ENCODE results near the gene ATP8B4.

DNA sequence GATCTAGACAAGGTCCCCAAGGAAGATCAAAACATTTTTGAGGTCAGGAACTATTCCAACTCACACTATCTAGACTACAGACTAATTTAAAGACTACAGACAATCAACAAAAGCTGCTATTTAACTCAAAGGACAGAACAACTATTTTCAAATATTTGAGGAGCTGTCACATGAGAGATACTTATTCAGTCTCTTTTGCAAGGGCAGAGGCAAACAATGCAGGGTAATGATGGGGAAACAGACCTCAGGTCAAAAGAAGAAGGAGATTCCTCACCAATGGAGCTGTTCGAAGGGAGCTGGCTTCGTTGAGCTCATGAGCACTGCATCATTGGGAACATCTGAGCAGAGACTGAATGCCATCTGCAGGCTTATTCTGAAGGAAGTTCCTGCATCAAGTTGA lies 266.3 kb downstream of the ATP8B4 start:
- TF ChIP-seq, protein P1, sequence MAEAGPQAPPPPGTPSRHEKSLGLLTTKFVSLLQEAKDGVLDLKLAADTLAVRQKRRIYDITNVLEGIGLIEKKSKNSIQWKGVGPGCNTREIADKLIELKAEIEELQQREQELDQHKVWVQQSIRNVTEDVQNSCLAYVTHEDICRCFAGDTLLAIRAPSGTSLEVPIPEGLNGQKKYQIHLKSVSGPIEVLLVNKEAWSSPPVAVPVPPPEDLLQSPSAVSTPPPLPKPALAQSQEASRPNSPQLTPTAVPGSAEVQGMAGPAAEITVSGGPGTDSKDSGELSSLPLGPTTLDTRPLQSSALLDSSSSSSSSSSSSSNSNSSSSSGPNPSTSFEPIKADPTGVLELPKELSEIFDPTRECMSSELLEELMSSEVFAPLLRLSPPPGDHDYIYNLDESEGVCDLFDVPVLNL (IDR thresholded peaks at IDR 0.05; ENCODE audit: low read depth, low read length) = no peak
- TF ChIP-seq SRF (IDR thresholded peaks at IDR 0.05; ENCODE audit: low read depth in 2 of 2, low read length in 2 of 2) (no peak), EZH2 (IDR thresholded peaks at IDR 0.05; ENCODE audit: borderline replicate concordance, control insufficient read depth, low read depth, low read length) (no peak), YY1 (IDR thresholded peaks at IDR 0.05; ENCODE audit: low read depth, low read length) (no peak), ETV6 (conservative IDR thresholded peaks at IDR 0.05 in 1 of 2, IDR thresholded peaks at IDR 0.05 in 1 of 2; ENCODE audit: borderline replicate concordance in 1 of 2, low read depth in 1 of 2) (no peak)
- TF ChIP-seq, protein P2, sequence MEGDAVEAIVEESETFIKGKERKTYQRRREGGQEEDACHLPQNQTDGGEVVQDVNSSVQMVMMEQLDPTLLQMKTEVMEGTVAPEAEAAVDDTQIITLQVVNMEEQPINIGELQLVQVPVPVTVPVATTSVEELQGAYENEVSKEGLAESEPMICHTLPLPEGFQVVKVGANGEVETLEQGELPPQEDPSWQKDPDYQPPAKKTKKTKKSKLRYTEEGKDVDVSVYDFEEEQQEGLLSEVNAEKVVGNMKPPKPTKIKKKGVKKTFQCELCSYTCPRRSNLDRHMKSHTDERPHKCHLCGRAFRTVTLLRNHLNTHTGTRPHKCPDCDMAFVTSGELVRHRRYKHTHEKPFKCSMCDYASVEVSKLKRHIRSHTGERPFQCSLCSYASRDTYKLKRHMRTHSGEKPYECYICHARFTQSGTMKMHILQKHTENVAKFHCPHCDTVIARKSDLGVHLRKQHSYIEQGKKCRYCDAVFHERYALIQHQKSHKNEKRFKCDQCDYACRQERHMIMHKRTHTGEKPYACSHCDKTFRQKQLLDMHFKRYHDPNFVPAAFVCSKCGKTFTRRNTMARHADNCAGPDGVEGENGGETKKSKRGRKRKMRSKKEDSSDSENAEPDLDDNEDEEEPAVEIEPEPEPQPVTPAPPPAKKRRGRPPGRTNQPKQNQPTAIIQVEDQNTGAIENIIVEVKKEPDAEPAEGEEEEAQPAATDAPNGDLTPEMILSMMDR (IDR thresholded peaks at IDR 0.05 in 2 of 3, conservative IDR thresholded peaks at IDR 0.05 in 1 of 3; ENCODE audit: control insufficient read depth in 2 of 3, extremely low read depth in 1 of 3, insufficient read depth in 1 of 3, low read depth in 3 of 3, low read length in 3 of 3) = no peak

Measured in GM12878 (cell line).